H9 (cell line): ENCODE data around the gene SERPINB2. TPM values are rescaled to one million over a fixed set of nuclear protein-coding genes. Genes with fewer than 3 reads are reported as not detected.

ENCODE experiments used
- DNase-seq: peaks from one replicate; pipeline ENCODE4 v3.0.0-alpha.2; 2017
- H2AFZ ChIP-seq: one replicate; pipeline ENCODE4 v1.6.1; 2013; ENCODE audit warnings: mild to moderate bottlenecking, low read length, control low read depth, moderate library complexity
- H2AK5ac ChIP-seq: 2 replicates; pipeline ENCODE4 v1.6.1; 2013; ENCODE audit warnings: low read length, control low read depth, mixed read lengths; ENCODE audit not compliant: insufficient read length
- H2BK120ac ChIP-seq: one replicate; pipeline ENCODE4 v1.6.1; 2013; ENCODE audit warnings: low read depth, mild to moderate bottlenecking, low read length, control low read depth, inconsistent platforms; ENCODE audit not compliant: poor library complexity, severe bottlenecking
- H2BK12ac ChIP-seq: 2 replicates; pipeline ENCODE4 v1.6.1; 2013; ENCODE audit warnings: low read length, control low read depth, mixed read lengths, low read depth; ENCODE audit not compliant: insufficient read length
- H2BK15ac ChIP-seq: 2 replicates; pipeline ENCODE4 v1.6.1; 2013; ENCODE audit warnings: low read depth, low read length, control low read depth
- H2BK20ac ChIP-seq: one replicate; pipeline ENCODE4 v1.6.1; 2013; ENCODE audit warnings: low read depth, mild to moderate bottlenecking, low read length, control low read depth, inconsistent platforms; ENCODE audit not compliant: poor library complexity, severe bottlenecking
- H2BK5ac ChIP-seq: 2 replicates; pipeline ENCODE4 v1.6.1; 2013; ENCODE audit warnings: low read length, control low read depth, mixed read lengths; ENCODE audit not compliant: insufficient read length
- H3K14ac ChIP-seq: 2 replicates; pipeline ENCODE4 v1.6.1; 2013; ENCODE audit warnings: low read length, control low read depth; ENCODE audit not compliant: insufficient read depth
- H3K18ac ChIP-seq: 2 replicates; pipeline ENCODE4 v1.6.1; 2013; ENCODE audit warnings: low read depth, mild to moderate bottlenecking, mixed read lengths, low read length, control low read depth; ENCODE audit not compliant: insufficient read length
- H3K23ac ChIP-seq: 2 replicates; pipeline ENCODE4 v1.6.1; 2013; ENCODE audit warnings: low read length, control low read depth, mixed read lengths, low read depth; ENCODE audit not compliant: insufficient read length
- H3K23me2 ChIP-seq: 2 replicates; pipeline ENCODE4 v1.6.1; 2013; ENCODE audit warnings: low read depth, mild to moderate bottlenecking, mixed read lengths, low read length, control low read depth; ENCODE audit not compliant: insufficient read length, poor library complexity, severe bottlenecking
- H3K27ac ChIP-seq: 2 replicates; pipeline ENCODE4 v1.5.1; 2013; ENCODE audit warnings: low read length, control low read depth, mixed read lengths, low read depth; ENCODE audit not compliant: insufficient read length
- H3K27me3 ChIP-seq: 2 replicates; pipeline ENCODE4 v1.6.1; 2013; ENCODE audit warnings: low read length, control low read depth, inconsistent platforms; ENCODE audit not compliant: insufficient read depth
- H3K4ac ChIP-seq: 2 replicates; pipeline ENCODE4 v1.6.1; 2013; ENCODE audit warnings: low read depth, mild to moderate bottlenecking, control low read depth, inconsistent platforms, low read length, moderate library complexity
- H3K4me1 ChIP-seq: 2 replicates; pipeline ENCODE4 v1.6.1; 2013; ENCODE audit warnings: low read length, control low read depth, inconsistent platforms; ENCODE audit not compliant: insufficient read depth
- H3K4me2 ChIP-seq: 2 replicates; pipeline ENCODE4 v1.6.1; 2013; ENCODE audit warnings: low read length, control low read depth, mixed read lengths; ENCODE audit not compliant: insufficient read length, insufficient read depth
- H3K56ac ChIP-seq: 2 replicates; pipeline ENCODE4 v1.6.1; 2013; ENCODE audit warnings: low read depth, mild to moderate bottlenecking, mixed read lengths, low read length, control low read depth; ENCODE audit not compliant: insufficient read length
- H3K79me1 ChIP-seq: 2 replicates; pipeline ENCODE4 v1.6.1; 2013; ENCODE audit warnings: low read depth, mild to moderate bottlenecking, moderate library complexity, low read length, control low read depth, inconsistent platforms; ENCODE audit not compliant: insufficient read depth, poor library complexity, severe bottlenecking
- H3K79me2 ChIP-seq: 2 replicates; pipeline ENCODE4 v1.6.1; 2013; ENCODE audit warnings: low read length, control low read depth, inconsistent platforms; ENCODE audit not compliant: insufficient read depth
- H3K9ac ChIP-seq: 2 replicates; pipeline ENCODE4 v1.6.1; 2013; ENCODE audit warnings: low read length, control low read depth, mixed read lengths; ENCODE audit not compliant: insufficient read length; ENCODE audit errors: extremely low read depth
- H3K9me3 ChIP-seq: one replicate; pipeline ENCODE4 v1.6.1; 2013; ENCODE audit warnings: low read depth, low read length, inconsistent platforms; ENCODE audit not compliant: control insufficient read depth
- H3T11ph ChIP-seq: one replicate; pipeline ENCODE4 v1.6.1; 2013; ENCODE audit warnings: mild to moderate bottlenecking, low read length, control low read depth, inconsistent platforms
- H4K20me1 ChIP-seq: one replicate; pipeline ENCODE4 v1.6.1; 2013; ENCODE audit not compliant: control insufficient read depth, insufficient read length, insufficient read depth
- H4K5ac ChIP-seq: 2 replicates; pipeline ENCODE4 v1.6.1; 2013; ENCODE audit warnings: low read depth, mild to moderate bottlenecking, mixed read lengths, low read length, control low read depth; ENCODE audit not compliant: insufficient read length
- H4K8ac ChIP-seq: replicated peaks from 2 replicates; pipeline ENCODE4 v1.6.1; 2013; ENCODE audit warnings: low read length, control low read depth, mixed read lengths, low read depth; ENCODE audit not compliant: insufficient read length
- H4K91ac ChIP-seq: 2 replicates; pipeline ENCODE4 v1.6.1; 2013; ENCODE audit warnings: low read depth, mild to moderate bottlenecking, moderate library complexity, mixed read lengths, low read length, control low read depth; ENCODE audit not compliant: insufficient read length
- H3K27ac Mint-ChIP-seq, 3 experiments: 2 replicates in 2 of 3; 3 replicates in 1 of 3; pipeline ENCODE4 v1.8.0; 2020 to 2021; ENCODE audit warnings: mixed read lengths in 3 of 3, mild to moderate bottlenecking in 1 of 3, moderate library complexity in 1 of 3
- H3K27me3 Mint-ChIP-seq: 2 replicates; pipeline ENCODE4 v1.8.0; 2021; ENCODE audit warnings: low read depth, mild to moderate bottlenecking, moderate library complexity, mixed read lengths
- H3K36me3 Mint-ChIP-seq, 3 experiments: 2 replicates in 2 of 3; 3 replicates in 1 of 3; pipeline ENCODE4 v1.8.0; 2020 to 2021; ENCODE audit warnings: low read depth in 3 of 3, mixed read lengths in 3 of 3; ENCODE audit not compliant: insufficient read depth in 1 of 3
- H3K4me1 Mint-ChIP-seq, 2 experiments: 2 replicates each; pipeline ENCODE4 v1.8.0; 2020; ENCODE audit warnings: mixed read lengths in 2 of 2
- H3K4me3 Mint-ChIP-seq, 2 experiments: 2 replicates in 1 of 2; 3 replicates in 1 of 2; pipeline ENCODE4 v1.8.0; 2020 to 2021; ENCODE audit warnings: mild to moderate bottlenecking in 2 of 2, mixed read lengths in 2 of 2, moderate library complexity in 1 of 2
- H3K9me3 Mint-ChIP-seq, 2 experiments: 2 replicates in 1 of 2; 3 replicates in 1 of 2; pipeline ENCODE4 v1.8.0; 2020; ENCODE audit warnings: mild to moderate bottlenecking in 2 of 2, mixed read lengths in 2 of 2, moderate library complexity in 1 of 2
- WGBS: extraction: QIAGEN DNeasy Blood & Tissue Kit; methylation state at CpG from one replicate; pipeline ENCODE4 v1.1.7; 2013; ENCODE audit warnings: missing lambda C conversion rate, low lambda C conversion rate, mixed read lengths; ENCODE audit not compliant: insufficient read length; ENCODE audit errors: extremely low coverage; 5-methylcytosine and 5-hydroxymethylcytosine counted together
- total RNA-seq: library from RNA; stranded (reverse); gene quantifications from 2 replicates; pipeline ENCODE4 v1.2.1, GENCODE V29; 2021
- TF ChIP-seq, protein P1 (sequence below): fragments of 200-600 bp; sonication (generic); conservative IDR thresholded peaks from 3 replicates; pipeline ENCODE4 v1.8.0; 2021; ENCODE audit warnings: antibody characterized with exemption, mild to moderate bottlenecking

The SERPINB2 gene
- total RNA-seq, 1 experiment from 2014 or later = not detected

DNA sequence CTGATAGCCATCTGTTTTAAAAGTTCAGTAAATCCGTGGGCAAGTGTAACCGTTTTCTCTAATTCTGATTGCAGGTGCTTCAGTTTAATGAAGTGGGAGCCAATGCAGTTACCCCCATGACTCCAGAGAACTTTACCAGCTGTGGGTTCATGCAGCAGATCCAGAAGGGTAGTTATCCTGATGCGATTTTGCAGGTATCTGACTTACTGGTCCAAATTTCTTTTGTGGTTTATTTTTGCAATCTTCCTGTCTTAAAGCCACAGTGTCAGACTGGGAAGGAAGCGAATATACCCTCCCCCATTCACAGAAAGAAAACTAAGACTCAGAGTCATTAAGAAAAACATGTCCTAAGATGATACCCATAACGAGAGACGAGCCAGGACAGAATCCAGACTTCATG, 7.7 kb downstream of the SERPINB2 start:
- H3K4me3 Mint-ChIP-seq = no peak overlapping the region
- no peak overlapping the region for H2BK5ac ChIP-seq
- TF ChIP-seq, protein P1, sequence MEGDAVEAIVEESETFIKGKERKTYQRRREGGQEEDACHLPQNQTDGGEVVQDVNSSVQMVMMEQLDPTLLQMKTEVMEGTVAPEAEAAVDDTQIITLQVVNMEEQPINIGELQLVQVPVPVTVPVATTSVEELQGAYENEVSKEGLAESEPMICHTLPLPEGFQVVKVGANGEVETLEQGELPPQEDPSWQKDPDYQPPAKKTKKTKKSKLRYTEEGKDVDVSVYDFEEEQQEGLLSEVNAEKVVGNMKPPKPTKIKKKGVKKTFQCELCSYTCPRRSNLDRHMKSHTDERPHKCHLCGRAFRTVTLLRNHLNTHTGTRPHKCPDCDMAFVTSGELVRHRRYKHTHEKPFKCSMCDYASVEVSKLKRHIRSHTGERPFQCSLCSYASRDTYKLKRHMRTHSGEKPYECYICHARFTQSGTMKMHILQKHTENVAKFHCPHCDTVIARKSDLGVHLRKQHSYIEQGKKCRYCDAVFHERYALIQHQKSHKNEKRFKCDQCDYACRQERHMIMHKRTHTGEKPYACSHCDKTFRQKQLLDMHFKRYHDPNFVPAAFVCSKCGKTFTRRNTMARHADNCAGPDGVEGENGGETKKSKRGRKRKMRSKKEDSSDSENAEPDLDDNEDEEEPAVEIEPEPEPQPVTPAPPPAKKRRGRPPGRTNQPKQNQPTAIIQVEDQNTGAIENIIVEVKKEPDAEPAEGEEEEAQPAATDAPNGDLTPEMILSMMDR = no peak
- no peaks in the 10 kb centered on the region for H3K27me3 ChIP-seq
- no peak overlapping the region for H3K27ac ChIP-seq
- no peak overlapping the region for H3K56ac ChIP-seq
- H3K18ac ChIP-seq = no peak overlapping the region
- H3K9ac ChIP-seq = no peak overlapping the region
- H3K27ac Mint-ChIP-seq = no peak overlapping the region
- H2BK20ac ChIP-seq = no peak overlapping the region
- no peaks in the 10 kb centered on the region for H3K9me3 ChIP-seq
- H4K5ac ChIP-seq = no peak overlapping the region
- H3K79me2 ChIP-seq = no peaks in the 10 kb centered on the region
- no peak overlapping the region for H3K14ac ChIP-seq
- H3K4me2 ChIP-seq = no peak overlapping the region
- peaks cover 0 to under 1% of the 10 kb centered on the region in 2 experiments; a peak in 1 of 5 replicates for H3K9me3 Mint-ChIP-seq
- H3K36me3 Mint-ChIP-seq = no peaks in the 10 kb centered on the region; a peak in 1 of 7 replicates
- no peak overlapping the region for H3T11ph ChIP-seq
- H3K4me1 ChIP-seq = no peaks in the 10 kb centered on the region
- no peak overlapping the region for H3K4ac ChIP-seq
- no CpG with 5 or more reads among the region's 6 CpGs for WGBS
- H3K23me2 ChIP-seq = no peaks in the 10 kb centered on the region
- no peak overlapping the region for H2AK5ac ChIP-seq
- no peak overlapping the region for H2AFZ ChIP-seq
- no peak overlapping the region for H4K91ac ChIP-seq
- H2BK15ac ChIP-seq = no peak overlapping the region
- no peaks in the 10 kb centered on the region for H4K20me1 ChIP-seq
- no peaks in the 10 kb centered on the region; the same call in 1 of the 2 replicates for H3K27me3 Mint-ChIP-seq
- H3K79me1 ChIP-seq = no peaks in the 10 kb centered on the region
- H2BK120ac ChIP-seq = no peak overlapping the region
- no peak overlapping the region for H4K8ac ChIP-seq
- no peak overlapping the region for H2BK12ac ChIP-seq
- DNase-seq = no peak
- H3K23ac ChIP-seq = no peak overlapping the region
- no peaks in the 10 kb centered on the region for H3K4me1 Mint-ChIP-seq
